NCI-H526 (cell line): Measurements from ENCODE around the gene MYCBPAP.

ENCODE experiments used
- DNase-seq, 2 experiments: peaks; one replicate each; lab custom pipeline; 2025; lab: John Stamatoyannopoulos, UW

Gene MYCBPAP

GRCh38 chr17:50558091-50558490, 49.9 kb downstream of the MYCBPAP start:
- DNase-seq, result peak; percentile 22

- no peak for DNase-seq
Observed at GRCh38 chr17:50558581-50558940, 50.3 kb downstream of the MYCBPAP start.

GRCh38 chr17:50558941-50559614, 50.8 kb downstream of the MYCBPAP start:
- peak; percentile 73 to 89 for DNase-seq

GRCh38 chr17:50559674-50560184, 51.5 kb downstream of the MYCBPAP start:
- DNase-seq, result peak; percentile 44 to 76

- DNase-seq, result peak; percentile 72 to 97
Observed at GRCh38 chr17:50560185-50560824, 52.1 kb downstream of the MYCBPAP start, which contains the start of gene CACNA1G. CACNA1G (plus strand) TSS chr17:50560715; CDS start chr17:50561460, 745 bp downstream.

- DNase-seq, result peak in 1 of 2 experiments; percentile 58
Observed at GRCh38 chr17:50560931-50561745, 52.9 kb downstream of the MYCBPAP start.

GRCh38 chr17:50561746-50562141, 53.5 kb downstream of the MYCBPAP start:
- peak in 1 of 2 experiments; percentile 51 for DNase-seq

GRCh38 chr17:50562242-50563091, 54.2 kb downstream of the MYCBPAP start:
- DNase-seq, result no peak

GRCh38 chr17:50563092-50563511, 54.9 kb downstream of the MYCBPAP start:
- DNase-seq, result no peak

GRCh38 chr17:50564916-50565315, 56.7 kb downstream of the MYCBPAP start:
- DNase-seq, result peak; percentile 28 to 55

- peak in 1 of 2 experiments; percentile 39 for DNase-seq
Observed at GRCh38 chr17:50565402-50566350, 57.4 kb downstream of the MYCBPAP start.

GRCh38 chr17:50566886-50567285, 58.6 kb downstream of the MYCBPAP start:
- no peak for DNase-seq

GRCh38 chr17:50568659-50569058, 60.4 kb downstream of the MYCBPAP start:
- no peak for DNase-seq

GRCh38 chr17:50569592-50569991, 61.4 kb downstream of the MYCBPAP start:
- DNase-seq, result no peak

- DNase-seq, result no peak
Observed at GRCh38 chr17:50570032-50570431, 61.8 kb downstream of the MYCBPAP start.

- peak in 1 of 2 experiments; percentile 39 for DNase-seq
Observed at GRCh38 chr17:50570528-50570927, 62.3 kb downstream of the MYCBPAP start.

- DNase-seq, result no peak
Observed at GRCh38 chr17:50571681-50572080, 63.4 kb downstream of the MYCBPAP start.

GRCh38 chr17:50572541-50572940, 64.3 kb downstream of the MYCBPAP start:
- no peak for DNase-seq

- DNase-seq, result no peak
Observed at GRCh38 chr17:50573866-50574611, 65.8 kb downstream of the MYCBPAP start.
